HUES6 (cell line): ENCODE results near the gene DBX1.
"Not testable (repeated sequence)": the region's sequence is repeated elsewhere in the genome, so short reads cannot be mapped to it uniquely, and the experiment has no call there.

ENCODE experiments used
- H3K27ac ChIP-seq: 2 replicates; pipeline ENCODE4 v1.7.0; 2013; ENCODE audit warnings: low read depth, mild to moderate bottlenecking, low read length, inconsistent platforms
- H3K27me3 ChIP-seq: 2 replicates; pipeline ENCODE4 v1.6.1; 2013; ENCODE audit warnings: low read length; ENCODE audit not compliant: control insufficient read depth, insufficient read depth
- H3K36me3 ChIP-seq: 2 replicates; pipeline ENCODE4 v1.6.1; 2013; ENCODE audit warnings: low read length; ENCODE audit not compliant: control insufficient read depth, insufficient read depth
- H3K4me1 ChIP-seq: 2 replicates; pipeline ENCODE4 v1.6.1; 2013; ENCODE audit warnings: low read length; ENCODE audit not compliant: control insufficient read depth, insufficient read depth
- H3K4me3 ChIP-seq: 2 replicates; pipeline ENCODE4 v1.5.1; 2013; ENCODE audit warnings: low read depth, low read length
- H3K9ac ChIP-seq: one replicate; pipeline ENCODE4 v1.6.1; 2013; ENCODE audit warnings: mild to moderate bottlenecking, low read length
- H3K9me3 ChIP-seq: 2 replicates; pipeline ENCODE4 v1.6.1; 2013; ENCODE audit warnings: low read depth, low read length; ENCODE audit not compliant: control insufficient read depth, insufficient read depth

DBX1 gene

GRCh38 chr11:20132667-20133039 lies 27.6 kb downstream of the DBX1 start:
- Histone ChIP-seq H3K4me3 (peak overlapping the region; percentile 55), H3K36me3 (no peaks in the 10 kb centered on the region), H3K9ac (no peak overlapping the region), H3K27me3 (peaks cover 25% of the 10 kb centered on the region), H3K4me1 (peaks cover 9% of the 10 kb centered on the region; the same call in 1 of the 2 replicates), H3K9me3 (no peaks in the 10 kb centered on the region), H3K27ac (no peak overlapping the region)

- no peak overlapping the region for H3K27ac ChIP-seq
- H3K9ac ChIP-seq = peak overlapping the region; percentile 27
- H3K4me1 ChIP-seq = peaks cover 9% of the 10 kb centered on the region; the same call in 1 of the 2 replicates
- no peaks in the 10 kb centered on the region for H3K36me3 ChIP-seq
- H3K4me3 ChIP-seq = peak overlapping the region; percentile 55
- no peaks in the 10 kb centered on the region for H3K9me3 ChIP-seq
- H3K27me3 ChIP-seq = peaks cover 25% of the 10 kb centered on the region
Measured at GRCh38 chr11:20131788-20132666, 28.2 kb downstream of the DBX1 start.

- Histone ChIP-seq H3K27ac (no peak overlapping the region), H3K4me3 (no peak overlapping the region), H3K27me3 (peaks cover 18% of the 10 kb centered on the region), H3K4me1 (peaks cover 12% of the 10 kb centered on the region; the same call in 1 of the 2 replicates), H3K9ac (no peak overlapping the region), H3K36me3 (no peaks in the 10 kb centered on the region), H3K9me3 (no peaks in the 10 kb centered on the region)
Measured at GRCh38 chr11:20129665-20130064, 30.6 kb downstream of the DBX1 start.

GRCh38 chr11:20128528-20128825 lies 31.8 kb downstream of the DBX1 start:
- Histone ChIP-seq H3K4me1 (peaks cover 12% of the 10 kb centered on the region; the same call in 1 of the 2 replicates), H3K27me3 (peaks cover 18% of the 10 kb centered on the region)
- not testable (repeated sequence) for H3K9me3 ChIP-seq, H3K27ac ChIP-seq, H3K36me3 ChIP-seq, H3K4me3 ChIP-seq, H3K9ac ChIP-seq

- peaks cover 18% of the 10 kb centered on the region for H3K27me3 ChIP-seq
- H3K4me3 ChIP-seq = no peak overlapping the region
- H3K4me1 ChIP-seq = peaks cover 12% of the 10 kb centered on the region; the same call in 1 of the 2 replicates
- no peaks in the 10 kb centered on the region for H3K36me3 ChIP-seq
- no peak overlapping the region for H3K27ac ChIP-seq
- no peak overlapping the region for H3K9ac ChIP-seq
- no peaks in the 10 kb centered on the region for H3K9me3 ChIP-seq
Measured at GRCh38 chr11:20127671-20128527, 32.4 kb downstream of the DBX1 start.

GRCh38 chr11:20126724-20127123 lies 33.6 kb downstream of the DBX1 start:
- Histone ChIP-seq H3K9me3 (no peaks in the 10 kb centered on the region), H3K36me3 (no peaks in the 10 kb centered on the region), H3K4me1 (peaks cover 5% of the 10 kb centered on the region; the same call in 1 of the 2 replicates), H3K27ac (no peak overlapping the region), H3K27me3 (peaks cover 12% of the 10 kb centered on the region), H3K9ac (no peak overlapping the region), H3K4me3 (no peak overlapping the region)

GRCh38 chr11:20125927-20126326 lies 34.3 kb downstream of the DBX1 start:
- Histone ChIP-seq H3K4me3 (no peak overlapping the region), H3K4me1 (peaks cover 5% of the 10 kb centered on the region; the same call in 1 of the 2 replicates), H3K9ac (no peak overlapping the region), H3K27ac (no peak overlapping the region), H3K9me3 (no peaks in the 10 kb centered on the region), H3K27me3 (peaks cover 6% of the 10 kb centered on the region; the same call in 1 of the 2 replicates), H3K36me3 (no peaks in the 10 kb centered on the region)

GRCh38 chr11:20122131-20122530 lies 38.1 kb downstream of the DBX1 start:
- H3K27me3 ChIP-seq = no peaks in the 10 kb centered on the region
- no peak overlapping the region for H3K4me3 ChIP-seq
- peaks cover 26% of the 10 kb centered on the region for H3K36me3 ChIP-seq
- no peak overlapping the region for H3K9ac ChIP-seq
- no peaks in the 10 kb centered on the region for H3K9me3 ChIP-seq
- no peak overlapping the region for H3K27ac ChIP-seq
- peaks cover 3% of the 10 kb centered on the region; the same call in 1 of the 2 replicates for H3K4me1 ChIP-seq

- Histone ChIP-seq H3K9ac (no peak overlapping the region), H3K4me3 (no peak overlapping the region), H3K4me1 (no peaks in the 10 kb centered on the region), H3K27me3 (no peaks in the 10 kb centered on the region), H3K36me3 (peaks cover 40% of the 10 kb centered on the region), H3K9me3 (no peaks in the 10 kb centered on the region), H3K27ac (no peak overlapping the region)
Measured at GRCh38 chr11:20120134-20120925, 39.9 kb downstream of the DBX1 start.

- H3K4me3 ChIP-seq = no peak overlapping the region
- no peaks in the 10 kb centered on the region for H3K9me3 ChIP-seq
- peak overlapping the region; percentile 39; the same call in 1 of the 2 replicates for H3K27ac ChIP-seq
- no peaks in the 10 kb centered on the region for H3K27me3 ChIP-seq
- H3K9ac ChIP-seq = no peak overlapping the region
- no peaks in the 10 kb centered on the region for H3K4me1 ChIP-seq
- peaks cover 49% of the 10 kb centered on the region for H3K36me3 ChIP-seq
Measured at GRCh38 chr11:20119315-20119714, 41.0 kb downstream of the DBX1 start.
